ENCODE data around the gene OPRL1. TPM values are rescaled to one million over a fixed set of nuclear protein-coding genes. Genes with fewer than 3 reads are reported as not detected.
A peak's percentile ranks its signal among the peaks of the same experiment; 100 is the strongest.

OPRL1 gene
- total and polyA plus RNA-seq, 2 donors (not counting 1 experiment from before 2014, with no cell fraction given), result 3.5 to 6.2 TPM

GRCh38 chr20:64081624-64081964 is 1.7 kb downstream of the OPRL1 start:
- Histone ChIP-seq H3K36me3 (replicated peaks in 1 of 2; ENCODE audit: control extremely low read depth in 1 of 2, control insufficient read depth in 1 of 2, extremely low read depth in 1 of 2, insufficient read depth in 2 of 2, low read length in 1 of 2) (no peaks in the 10 kb centered on the region), H3K27ac (ENCODE audit: low read length in 2 of 2) (no peak overlapping the region), H3K27me3 (replicated peaks in 1 of 4; ENCODE audit: control extremely low read depth in 1 of 4, control insufficient read depth in 3 of 4, insufficient read depth in 4 of 4, low read length in 3 of 4) (peaks cover 0 to 11% (median 3%) of the 10 kb centered on the region in 4 experiments), H3K9ac (ENCODE audit: low read length) (no peak overlapping the region), H3K9me3 (ENCODE audit: control extremely low read depth in 1 of 3, control insufficient read depth in 2 of 3, insufficient read depth in 1 of 3, low read length in 2 of 3) (peaks cover 0 to under 1% (median 0%) of the 10 kb centered on the region in 3 donors), H3K4me1 (ENCODE audit: control insufficient read depth in 2 of 2, insufficient read depth in 2 of 2, low read length in 2 of 2) (peaks cover 44 to 62% of the 10 kb centered on the region in 2 donors), H2AFZ (ENCODE audit: insufficient read depth, low read depth, low read length, poor library complexity, severe bottlenecking) (no peak overlapping the region), H3K4me3 (ENCODE audit: control extremely low read depth in 1 of 5, extremely low read depth in 1 of 5, insufficient read depth in 1 of 5, low read depth in 2 of 5, low read length in 4 of 5) (no peak overlapping the region), H3K79me2 (ENCODE audit: control insufficient read depth, insufficient read depth, low read length) (peaks cover 12% of the 10 kb centered on the region), H4K20me1 (ENCODE audit: control insufficient read depth, insufficient read depth, low read length, poor library complexity, severe bottlenecking) (peaks cover 35% of the 10 kb centered on the region), H3K4me2 (replicated peaks; ENCODE audit: low read depth, low read length, poor library complexity, severe bottlenecking) (peak overlapping the region; percentile 96)
- Mint-ChIP-seq H3K9me3 (ENCODE audit: insufficient read depth) (no peaks in the 10 kb centered on the region), H3K27ac (peak overlapping the region; percentile 82), H3K27me3 (peaks cover 5% of the 10 kb centered on the region), H3K4me3 (peak overlapping the region; percentile 87), H3K4me1 (peaks cover 49% of the 10 kb centered on the region)
- TF ChIP-seq EZH2 (IDR thresholded peaks at IDR 0.05; ENCODE audit: borderline replicate concordance, insufficient read depth, low read depth, low read length, poor library complexity, severe bottlenecking), result no peak
- no peak for TF ChIP-seq CTCF (IDR thresholded peaks at IDR 0.05)
- intact Hi-C loops (cut with micrococcal nuclease), result loop anchor here (5.0 kb wide), 1 partner anchor 99 kb away; the partner anchor contains the start of gene PRPF6
- CTCF ChIA-PET, result interaction anchor here (2.1 to 11.8 kb wide), 6 partner anchors 12 to 42 kb away, joined by 4 to 220 read pairs (median 53); partner anchors contain the start of gene TCEA2
- ATAC-seq (ENCODE audit: low read depth), result no peak
- POLR2A ChIA-PET, result interaction anchor here (0.5 to 2.9 kb wide), 3 partner anchors 19 to 510 kb away, joined by 7 to 10 read pairs (median 7); partner anchors contain the start of gene TCEA2
- 96% methylated on average over 6 of the region's 6 CpGs for WGBS (ENCODE audit: insufficient coverage)
- no peak for DNase-seq

GRCh38 chr20:64082126-64082731 is 2.3 kb downstream of the OPRL1 start:
- no peak overlapping the region for H3K27ac ChIP-seq (ENCODE audit: low read length in 2 of 2)
- no peak for TF ChIP-seq CTCF (IDR thresholded peaks at IDR 0.05)
- peaks cover 0 to 5% (median 0%) of the 10 kb centered on the region in 3 donors for H3K9me3 ChIP-seq (ENCODE audit: control extremely low read depth in 1 of 3, control insufficient read depth in 2 of 3, insufficient read depth in 1 of 3, low read length in 2 of 3)
- Mint-ChIP-seq H3K27ac (peak overlapping the region; percentile 82), H3K4me3 (peak overlapping the region; percentile 87), H3K4me1 (peaks cover 45% of the 10 kb centered on the region), H3K9me3 (ENCODE audit: insufficient read depth) (no peaks in the 10 kb centered on the region), H3K27me3 (peaks cover 5% of the 10 kb centered on the region)
- no peak overlapping the region for H2AFZ ChIP-seq (ENCODE audit: insufficient read depth, low read depth, low read length, poor library complexity, severe bottlenecking)
- WGBS (ENCODE audit: insufficient coverage), result 6% methylated on average over 13 of the region's 13 CpGs
- POLR2A ChIA-PET, result interaction anchor here (0.5 to 2.7 kb wide), 2 partner anchors 17 to 511 kb away, joined by 7 to 21 read pairs; no protein-coding TSS in a partner anchor
- H3K79me2 ChIP-seq (ENCODE audit: control insufficient read depth, insufficient read depth, low read length), result peaks cover 10% of the 10 kb centered on the region
- H3K27me3 ChIP-seq (replicated peaks in 1 of 4; ENCODE audit: control extremely low read depth in 1 of 4, control insufficient read depth in 3 of 4, insufficient read depth in 4 of 4, low read length in 3 of 4), result peaks cover 0 to 11% (median 3%) of the 10 kb centered on the region in 4 experiments
- ATAC-seq (ENCODE audit: low read depth) (no peak), DNase-seq (peak; percentile 42)
- no peak overlapping the region for H3K4me3 ChIP-seq (ENCODE audit: control extremely low read depth in 1 of 5, extremely low read depth in 1 of 5, insufficient read depth in 1 of 5, low read depth in 2 of 5, low read length in 4 of 5)
- H4K20me1 ChIP-seq (ENCODE audit: control insufficient read depth, insufficient read depth, low read length, poor library complexity, severe bottlenecking), result peaks cover 29% of the 10 kb centered on the region
- H3K9ac ChIP-seq (ENCODE audit: low read length), result no peak overlapping the region
- H3K4me2 ChIP-seq (replicated peaks; ENCODE audit: low read depth, low read length, poor library complexity, severe bottlenecking), result peak overlapping the region; percentile 96
- CTCF ChIA-PET, result interaction anchor here (0.6 to 11.8 kb wide), 8 partner anchors 13 to 43 kb away, joined by 3 to 220 read pairs (median 10); partner anchors contain the start of gene TCEA2
- intact Hi-C loops (cut with micrococcal nuclease), result loop anchor here (2.0 to 5.0 kb wide), 2 partner anchors 43 to 100 kb away; partner anchors contain the start of gene PRPF6
- peaks cover 40 to 55% of the 10 kb centered on the region in 2 donors for H3K4me1 ChIP-seq (ENCODE audit: control insufficient read depth in 2 of 2, insufficient read depth in 2 of 2, low read length in 2 of 2)
- H3K36me3 ChIP-seq (replicated peaks in 1 of 2; ENCODE audit: control extremely low read depth in 1 of 2, control insufficient read depth in 1 of 2, extremely low read depth in 1 of 2, insufficient read depth in 2 of 2, low read length in 1 of 2), result no peaks in the 10 kb centered on the region

Data from B cell (primary cell).